ENCODE measurements around the gene LRRN3.

- TF ChIP-seq, protein P1, sequence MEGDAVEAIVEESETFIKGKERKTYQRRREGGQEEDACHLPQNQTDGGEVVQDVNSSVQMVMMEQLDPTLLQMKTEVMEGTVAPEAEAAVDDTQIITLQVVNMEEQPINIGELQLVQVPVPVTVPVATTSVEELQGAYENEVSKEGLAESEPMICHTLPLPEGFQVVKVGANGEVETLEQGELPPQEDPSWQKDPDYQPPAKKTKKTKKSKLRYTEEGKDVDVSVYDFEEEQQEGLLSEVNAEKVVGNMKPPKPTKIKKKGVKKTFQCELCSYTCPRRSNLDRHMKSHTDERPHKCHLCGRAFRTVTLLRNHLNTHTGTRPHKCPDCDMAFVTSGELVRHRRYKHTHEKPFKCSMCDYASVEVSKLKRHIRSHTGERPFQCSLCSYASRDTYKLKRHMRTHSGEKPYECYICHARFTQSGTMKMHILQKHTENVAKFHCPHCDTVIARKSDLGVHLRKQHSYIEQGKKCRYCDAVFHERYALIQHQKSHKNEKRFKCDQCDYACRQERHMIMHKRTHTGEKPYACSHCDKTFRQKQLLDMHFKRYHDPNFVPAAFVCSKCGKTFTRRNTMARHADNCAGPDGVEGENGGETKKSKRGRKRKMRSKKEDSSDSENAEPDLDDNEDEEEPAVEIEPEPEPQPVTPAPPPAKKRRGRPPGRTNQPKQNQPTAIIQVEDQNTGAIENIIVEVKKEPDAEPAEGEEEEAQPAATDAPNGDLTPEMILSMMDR (conservative IDR thresholded peaks at IDR 0.05; ENCODE audit: low read length) = no peak
- no peak for TF ChIP-seq EZH2phosphoT487 (IDR thresholded peaks at IDR 0.05; ENCODE audit: borderline replicate concordance)
Observed at GRCh38 chr7:111051832-111052231, 39.1 kb upstream of the LRRN3 start.
